ENCODE measurements around the gene MSH2.
"Not testable (repeated sequence)": the region's sequence is repeated elsewhere in the genome, so short reads cannot be mapped to it uniquely, and the experiment has no call there.

Gene MSH2

GRCh38 chr2:47484396-47484795, 81.4 kb downstream of the MSH2 start:
- DNase-seq (ENCODE audit: low read depth in 2 of 2): no peak

GRCh38 chr2:47485177-47485576, 82.2 kb downstream of the MSH2 start:
- no peak for DNase-seq (ENCODE audit: low read depth in 2 of 2)

- DNase-seq (ENCODE audit: low read depth in 2 of 2): no peak
Observed at GRCh38 chr2:47485751-47486300, 82.9 kb downstream of the MSH2 start.

GRCh38 chr2:47486841-47487497, 84.0 kb downstream of the MSH2 start:
- DNase-seq (ENCODE audit: low read depth in 2 of 2): no peak

- DNase-seq (ENCODE audit: low read depth in 2 of 2): no peak
Observed at GRCh38 chr2:47487498-47487875, 84.5 kb downstream of the MSH2 start.

- DNase-seq (ENCODE audit: low read depth in 2 of 2): no peak
Observed at GRCh38 chr2:47488870-47489584, 86.1 kb downstream of the MSH2 start.

GRCh38 chr2:47490406-47490805, 87.5 kb downstream of the MSH2 start:
- DNase-seq (ENCODE audit: low read depth in 2 of 2): no peak

GRCh38 chr2:47493317-47494035, 90.5 kb downstream of the MSH2 start:
- DNase-seq (ENCODE audit: low read depth in 2 of 2): no peak

GRCh38 chr2:47494267-47495130, 91.5 kb downstream of the MSH2 start:
- no peak for DNase-seq (ENCODE audit: low read depth in 2 of 2)

- DNase-seq (ENCODE audit: low read depth in 2 of 2): no peak
Observed at GRCh38 chr2:47497843-47498460, 95.0 kb downstream of the MSH2 start.

- DNase-seq (ENCODE audit: low read depth in 2 of 2): no peak
Observed at GRCh38 chr2:47499093-47499492, 96.1 kb downstream of the MSH2 start.

- DNase-seq (ENCODE audit: low read depth in 2 of 2): no peak
Observed at GRCh38 chr2:47499621-47500309, 96.8 kb downstream of the MSH2 start.

- DNase-seq (ENCODE audit: low read depth in 2 of 2): no peak
Observed at GRCh38 chr2:47501374-47502200, 98.6 kb downstream of the MSH2 start.

- DNase-seq (ENCODE audit: low read depth in 2 of 2): not testable (repeated sequence)
Observed at GRCh38 chr2:47502498-47502897, 99.5 kb downstream of the MSH2 start.

- no peak for DNase-seq (ENCODE audit: low read depth in 2 of 2)
Observed at GRCh38 chr2:47503481-47504070, 100.6 kb downstream of the MSH2 start.

GRCh38 chr2:47504174-47504810, 101.3 kb downstream of the MSH2 start:
- DNase-seq (ENCODE audit: low read depth in 2 of 2): no peak

- DNase-seq (ENCODE audit: low read depth in 2 of 2): no peak
Observed at GRCh38 chr2:47506024-47506423, 103.1 kb downstream of the MSH2 start.

GRCh38 chr2:47506436-47506835, 103.5 kb downstream of the MSH2 start:
- DNase-seq (ENCODE audit: low read depth in 2 of 2): no peak

GRCh38 chr2:47508080-47508479, 105.1 kb downstream of the MSH2 start:
- DNase-seq (ENCODE audit: low read depth in 2 of 2): no peak

Data from stimulated activated CD4-positive, alpha-beta T cell treated with anti-CD3 and anti-CD28 coated beads, Interleukin-4, amount 100 ng/mL, for 48 hours (primary cell).